Measurements from ENCODE around the gene IL18RAP.

Gene IL18RAP

DNA sequence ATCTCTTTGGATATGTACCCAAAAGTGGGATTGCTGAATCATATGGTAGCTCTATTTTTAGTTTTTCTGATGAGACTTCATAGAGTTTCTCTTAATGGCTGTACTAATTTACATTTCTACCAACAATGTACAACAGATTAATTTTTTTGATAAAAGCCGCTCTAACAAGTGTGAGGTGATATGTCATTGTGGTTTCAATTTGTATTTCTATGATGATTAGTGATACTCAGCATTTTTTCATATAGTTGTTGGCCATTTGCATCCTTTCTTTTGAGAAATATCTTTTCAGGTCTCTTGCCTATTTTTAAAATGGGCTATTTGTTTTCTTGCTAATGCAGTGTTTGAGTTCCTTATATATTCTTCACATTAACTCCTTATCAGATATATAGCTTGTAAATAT lies 4.3 kb downstream of the IL18RAP start:
- Mint-ChIP-seq H3K27me3 (no peaks in the 10 kb centered on the region), H3K4me1 (peaks cover 39% of the 10 kb centered on the region), H3K27ac (ENCODE audit: low read depth) (no peak overlapping the region), H3K4me3 (no peak overlapping the region), H3K36me3 (ENCODE audit: insufficient read depth) (peaks cover 4% of the 10 kb centered on the region), H3K9me3 (no peaks in the 10 kb centered on the region)
- ATAC-seq (replicated peaks; ENCODE audit: extremely low read depth, poor library complexity, severe bottlenecking): no peak
- DNase-seq (ENCODE audit: low spot score in 2 of 2): no peak

- Mint-ChIP-seq H3K36me3 (ENCODE audit: insufficient read depth) (peaks cover 4% of the 10 kb centered on the region), H3K27ac (ENCODE audit: low read depth) (no peak overlapping the region), H3K4me3 (no peak overlapping the region), H3K27me3 (no peaks in the 10 kb centered on the region), H3K9me3 (no peaks in the 10 kb centered on the region), H3K4me1 (peaks cover 27% of the 10 kb centered on the region)
- DNase-seq (ENCODE audit: low spot score in 2 of 2) (no peak), ATAC-seq (replicated peaks; ENCODE audit: extremely low read depth, poor library complexity, severe bottlenecking) (no peak)
Observed at GRCh38 chr2:102428573-102428972, 5.6 kb downstream of the IL18RAP start.

DNA sequence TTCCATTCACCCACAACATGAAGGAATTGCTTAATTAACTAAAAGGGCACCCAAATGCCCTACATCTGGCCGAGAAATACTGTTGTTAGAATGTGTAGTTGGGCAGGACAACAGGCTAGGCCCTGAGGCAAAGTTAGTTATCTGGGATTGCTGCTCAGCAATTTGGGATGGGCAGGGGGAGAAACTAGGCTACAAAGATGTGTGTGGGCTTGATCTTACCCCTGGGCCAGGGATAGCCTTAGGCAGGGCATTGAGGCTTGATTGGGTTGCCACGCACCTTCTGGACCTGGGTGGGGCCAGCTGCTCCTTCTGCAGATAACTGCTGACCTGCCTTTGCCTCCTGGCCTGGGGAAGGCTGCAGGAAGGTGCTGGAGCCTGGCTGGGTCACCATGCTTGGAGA lies 9.4 kb downstream of the IL18RAP start:
- Mint-ChIP-seq H3K27ac (ENCODE audit: low read depth) (no peak overlapping the region), H3K4me3 (no peak overlapping the region), H3K4me1 (peaks cover 32% of the 10 kb centered on the region), H3K9me3 (no peaks in the 10 kb centered on the region), H3K36me3 (ENCODE audit: insufficient read depth) (peaks cover 3% of the 10 kb centered on the region), H3K27me3 (no peaks in the 10 kb centered on the region)
- DNase-seq (ENCODE audit: low spot score in 2 of 2) (no peak), ATAC-seq (replicated peaks; ENCODE audit: extremely low read depth, poor library complexity, severe bottlenecking) (no peak)

DNA sequence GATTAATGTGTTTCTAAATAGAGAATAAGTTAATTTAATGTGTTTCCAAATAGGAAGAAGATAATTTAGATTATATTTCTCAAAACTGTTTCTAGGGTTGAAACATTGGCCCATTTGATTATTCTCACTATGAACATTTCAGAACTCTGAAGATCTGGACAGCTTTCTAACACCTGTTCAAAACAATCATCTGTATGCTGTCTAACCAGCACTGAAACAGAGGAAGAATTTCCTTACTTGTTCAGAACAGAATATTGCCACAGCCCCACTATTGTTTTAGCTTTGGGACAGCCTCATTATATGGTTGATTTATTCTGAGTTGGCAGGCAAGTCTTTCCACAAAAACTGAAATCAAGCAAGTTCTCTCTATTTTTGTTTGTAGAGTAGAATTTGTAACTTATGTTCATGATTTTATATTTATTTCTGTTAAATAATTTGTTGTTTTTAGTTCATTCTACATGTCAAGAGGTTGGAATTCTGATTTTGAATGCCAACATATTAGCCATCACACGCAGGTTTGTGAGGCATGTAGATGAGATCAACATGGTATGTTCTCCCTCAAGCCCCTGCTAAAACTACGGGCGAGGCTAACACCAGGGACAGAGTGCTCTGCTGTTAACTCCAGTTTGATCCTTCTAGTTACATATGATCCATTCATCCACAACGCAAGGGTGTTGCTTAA lies 11.2 kb downstream of the IL18RAP start:
- Mint-ChIP-seq H3K4me1 (peaks cover 26% of the 10 kb centered on the region), H3K4me3 (no peak overlapping the region), H3K27me3 (no peaks in the 10 kb centered on the region), H3K27ac (ENCODE audit: low read depth) (no peak overlapping the region), H3K36me3 (ENCODE audit: insufficient read depth) (peaks cover 2% of the 10 kb centered on the region), H3K9me3 (no peaks in the 10 kb centered on the region)
- ATAC-seq (replicated peaks; ENCODE audit: extremely low read depth, poor library complexity, severe bottlenecking) (no peak), DNase-seq (ENCODE audit: low spot score in 2 of 2) (no peak)

GRCh38 chr2:102434655-102435381 lies 11.9 kb downstream of the IL18RAP start:
- Mint-ChIP-seq H3K36me3 (ENCODE audit: insufficient read depth) (peaks cover 2% of the 10 kb centered on the region), H3K27me3 (no peaks in the 10 kb centered on the region), H3K27ac (ENCODE audit: low read depth) (no peak overlapping the region), H3K4me1 (peaks cover 19% of the 10 kb centered on the region), H3K4me3 (peak overlapping the region; percentile 1), H3K9me3 (no peaks in the 10 kb centered on the region)
- no peak for DNase-seq (ENCODE audit: low spot score in 2 of 2)
- no peak for ATAC-seq (replicated peaks; ENCODE audit: extremely low read depth, poor library complexity, severe bottlenecking)

GRCh38 chr2:102435741-102436140 lies 12.8 kb downstream of the IL18RAP start:
- DNase-seq (ENCODE audit: low spot score in 2 of 2): no peak
- peak overlapping the region; percentile 17 for H3K27ac Mint-ChIP-seq (ENCODE audit: low read depth)

GRCh38 chr2:102436323-102436722 lies 13.4 kb downstream of the IL18RAP start:
- H3K36me3 Mint-ChIP-seq (ENCODE audit: insufficient read depth): peaks cover 2% of the 10 kb centered on the region
- no peaks in the 10 kb centered on the region for H3K9me3 Mint-ChIP-seq
- H3K4me3 Mint-ChIP-seq: no peak overlapping the region
- peak overlapping the region; percentile 17 for H3K27ac Mint-ChIP-seq (ENCODE audit: low read depth)
- H3K4me1 Mint-ChIP-seq: peaks cover 18% of the 10 kb centered on the region
- no peaks in the 10 kb centered on the region for H3K27me3 Mint-ChIP-seq
- no peak for ATAC-seq (replicated peaks; ENCODE audit: extremely low read depth, poor library complexity, severe bottlenecking)
- DNase-seq (ENCODE audit: low spot score in 2 of 2): no peak

More at GRCh38 chr2:102435741-102436140, 12.8 kb downstream of the IL18RAP start:
- Mint-ChIP-seq H3K4me3 (no peak overlapping the region), H3K36me3 (ENCODE audit: insufficient read depth) (peaks cover 2% of the 10 kb centered on the region), H3K4me1 (peaks cover 18% of the 10 kb centered on the region), H3K27me3 (no peaks in the 10 kb centered on the region), H3K9me3 (no peaks in the 10 kb centered on the region)
- no peak for ATAC-seq (replicated peaks; ENCODE audit: extremely low read depth, poor library complexity, severe bottlenecking)

- ATAC-seq (replicated peaks; ENCODE audit: extremely low read depth, poor library complexity, severe bottlenecking): no peak
Observed at GRCh38 chr2:102437122-102437521, 14.2 kb downstream of the IL18RAP start.

DNA sequence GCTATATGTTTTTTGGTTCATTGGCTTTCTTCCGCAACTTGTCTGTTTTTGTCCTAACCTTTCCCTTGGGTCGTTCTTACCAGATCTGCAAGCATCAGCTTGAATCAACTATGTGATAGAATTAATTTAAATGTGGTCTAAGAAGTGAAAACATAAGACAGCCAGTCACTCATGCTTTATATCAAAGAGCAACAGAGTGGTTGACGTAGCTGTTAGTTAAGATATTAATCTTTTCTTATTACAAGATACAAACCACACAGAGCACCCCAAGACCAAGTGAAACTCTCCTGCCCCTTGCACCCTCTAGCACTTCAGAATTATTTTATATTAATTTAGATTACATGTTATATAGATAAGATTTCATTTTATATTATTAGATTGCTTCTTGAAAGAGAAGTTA lies 15.2 kb downstream of the IL18RAP start:
- peak; percentile 70 for ATAC-seq (replicated peaks; ENCODE audit: extremely low read depth, poor library complexity, severe bottlenecking)

More at GRCh38 chr2:102437122-102437521, 14.2 kb downstream of the IL18RAP start:
- H3K4me3 Mint-ChIP-seq: no peak overlapping the region
- no peaks in the 10 kb centered on the region for H3K27me3 Mint-ChIP-seq
- H3K36me3 Mint-ChIP-seq (ENCODE audit: insufficient read depth): peaks cover 2% of the 10 kb centered on the region
- no peak for DNase-seq (ENCODE audit: low spot score in 2 of 2)
- no peak overlapping the region for H3K27ac Mint-ChIP-seq (ENCODE audit: low read depth)
- no peaks in the 10 kb centered on the region for H3K9me3 Mint-ChIP-seq
- peaks cover 18% of the 10 kb centered on the region for H3K4me1 Mint-ChIP-seq

DNA sequence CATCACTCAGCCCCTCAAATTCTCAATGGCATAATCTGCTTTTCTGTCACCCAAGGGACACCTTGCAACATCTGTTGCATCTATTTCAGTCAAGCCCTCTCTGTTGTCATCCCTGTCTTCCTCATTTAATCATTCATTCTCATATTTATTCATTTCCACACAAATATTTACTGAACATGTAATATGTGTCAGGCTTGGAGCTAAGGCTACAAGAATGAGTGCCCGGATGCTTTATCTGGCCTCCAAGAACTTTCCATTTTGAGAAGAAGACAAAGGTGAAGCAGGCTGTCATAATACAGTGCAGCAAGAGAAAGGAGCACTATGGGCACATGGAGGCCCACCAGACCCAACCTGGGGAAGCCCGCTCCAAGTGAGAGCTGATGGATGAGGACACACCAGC lies 15.6 kb downstream of the IL18RAP start:
- DNase-seq (ENCODE audit: low spot score in 2 of 2): no peak
- Mint-ChIP-seq H3K4me1 (peaks cover 23% of the 10 kb centered on the region), H3K4me3 (no peak overlapping the region), H3K27ac (ENCODE audit: low read depth) (no peak overlapping the region), H3K36me3 (ENCODE audit: insufficient read depth) (peaks cover 2% of the 10 kb centered on the region), H3K27me3 (no peaks in the 10 kb centered on the region), H3K9me3 (no peaks in the 10 kb centered on the region)
- ATAC-seq (replicated peaks; ENCODE audit: extremely low read depth, poor library complexity, severe bottlenecking): no peak

More for the DNA sequence above, 15.2 kb downstream of the IL18RAP start:
- Mint-ChIP-seq H3K27me3 (no peaks in the 10 kb centered on the region), H3K36me3 (ENCODE audit: insufficient read depth) (peaks cover 2% of the 10 kb centered on the region), H3K4me3 (no peak overlapping the region), H3K9me3 (no peaks in the 10 kb centered on the region), H3K27ac (ENCODE audit: low read depth) (no peak overlapping the region), H3K4me1 (peaks cover 21% of the 10 kb centered on the region)
- DNase-seq (ENCODE audit: low spot score in 2 of 2): no peak

GRCh38 chr2:102439065-102439695 lies 16.2 kb downstream of the IL18RAP start:
- H3K27ac Mint-ChIP-seq (ENCODE audit: low read depth): no peak overlapping the region
- no peak for ATAC-seq (replicated peaks; ENCODE audit: extremely low read depth, poor library complexity, severe bottlenecking)
- no peak for DNase-seq (ENCODE audit: low spot score in 2 of 2)

GRCh38 chr2:102442967-102443828 lies 20.2 kb downstream of the IL18RAP start:
- DNase-seq (ENCODE audit: low spot score in 2 of 2): peak in 1 of 2 donors; percentile 30

More at GRCh38 chr2:102439065-102439695, 16.2 kb downstream of the IL18RAP start:
- Mint-ChIP-seq H3K4me3 (no peak overlapping the region), H3K27me3 (no peaks in the 10 kb centered on the region), H3K9me3 (no peaks in the 10 kb centered on the region), H3K4me1 (peaks cover 23% of the 10 kb centered on the region), H3K36me3 (ENCODE audit: insufficient read depth) (peaks cover 2% of the 10 kb centered on the region)

More at GRCh38 chr2:102442967-102443828, 20.2 kb downstream of the IL18RAP start:
- Mint-ChIP-seq H3K4me1 (peaks cover 5% of the 10 kb centered on the region), H3K27me3 (no peaks in the 10 kb centered on the region), H3K9me3 (no peaks in the 10 kb centered on the region), H3K4me3 (no peak overlapping the region), H3K36me3 (ENCODE audit: insufficient read depth) (peaks cover 2% of the 10 kb centered on the region), H3K27ac (ENCODE audit: low read depth) (no peak overlapping the region)
- ATAC-seq (replicated peaks; ENCODE audit: extremely low read depth, poor library complexity, severe bottlenecking): peak; percentile 64
